DOHH2 (cell line): Measurements from ENCODE around the gene RBM22.

ENCODE experiments used
- CTCF ChIP-seq: fragments of 200-600 bp; sonication (generic); IDR thresholded peaks from one replicate; pipeline ENCODE4 v1.5.1; 2014; ENCODE audit warnings: antibody characterized with exemption, mild to moderate bottlenecking, low read depth, low read length; ENCODE audit not compliant: poor library complexity, severe bottlenecking
- EZH2phosphoT487 ChIP-seq: fragments of 200-600 bp; sonication (generic); IDR thresholded peaks from 2 replicates; pipeline ENCODE4 v1.6.1; 2017; ENCODE audit warnings: borderline replicate concordance, mild to moderate bottlenecking, antibody characterized with exemption, low read length, moderate library complexity, mixed read lengths

- TF ChIP-seq CTCF, result no peak
- TF ChIP-seq EZH2phosphoT487, result no peak
These were observed 53.3 kb downstream of the RBM22 start for GRCh38 chr5:150647275-150648251.
